ENCODE data around the gene CANX.

- TF ChIP-seq POLR2A (IDR thresholded peaks at IDR 0.05) = no peak
- no peak for TF ChIP-seq CTCF (IDR thresholded peaks at IDR 0.05)
- no peak for TF ChIP-seq POLR2AphosphoS5 (IDR thresholded peaks at IDR 0.05)
- no peak for TF ChIP-seq EP300 (IDR thresholded peaks at IDR 0.05)
Measured at GRCh38 chr5:179724163-179724562, 25.4 kb downstream of the CANX start.

Measured in suprapubic skin (tissue), 4 donors.